Epithelial cell of esophagus (primary cell): ENCODE results near the gene NOP14.

Experiments
- DNase-seq: peaks from one replicate; pipeline ENCODE4 v3.0.0; 2010; ENCODE audit warnings: low read depth
- H3K4me3 ChIP-seq: 2 replicates; pipeline ENCODE4 v1.5.1; 2011; ENCODE audit warnings: mild to moderate bottlenecking, low read length, control low read depth
- TF ChIP-seq, protein P1 (sequence below): IDR thresholded peaks from 2 replicates; pipeline ENCODE4 v1.5.1; 2011; ENCODE audit warnings: low read depth, mild to moderate bottlenecking, low read length, control low read depth, inconsistent platforms; ENCODE audit not compliant: insufficient read depth; ENCODE audit errors: missing control alignments

Gene NOP14

GRCh38 chr4:2937146-2937857 is 25.9 kb downstream of the NOP14 start:
- peak; percentile 99 for DNase-seq
- H3K4me3 ChIP-seq, result peak overlapping the region; percentile 24
- TF ChIP-seq, protein P1, sequence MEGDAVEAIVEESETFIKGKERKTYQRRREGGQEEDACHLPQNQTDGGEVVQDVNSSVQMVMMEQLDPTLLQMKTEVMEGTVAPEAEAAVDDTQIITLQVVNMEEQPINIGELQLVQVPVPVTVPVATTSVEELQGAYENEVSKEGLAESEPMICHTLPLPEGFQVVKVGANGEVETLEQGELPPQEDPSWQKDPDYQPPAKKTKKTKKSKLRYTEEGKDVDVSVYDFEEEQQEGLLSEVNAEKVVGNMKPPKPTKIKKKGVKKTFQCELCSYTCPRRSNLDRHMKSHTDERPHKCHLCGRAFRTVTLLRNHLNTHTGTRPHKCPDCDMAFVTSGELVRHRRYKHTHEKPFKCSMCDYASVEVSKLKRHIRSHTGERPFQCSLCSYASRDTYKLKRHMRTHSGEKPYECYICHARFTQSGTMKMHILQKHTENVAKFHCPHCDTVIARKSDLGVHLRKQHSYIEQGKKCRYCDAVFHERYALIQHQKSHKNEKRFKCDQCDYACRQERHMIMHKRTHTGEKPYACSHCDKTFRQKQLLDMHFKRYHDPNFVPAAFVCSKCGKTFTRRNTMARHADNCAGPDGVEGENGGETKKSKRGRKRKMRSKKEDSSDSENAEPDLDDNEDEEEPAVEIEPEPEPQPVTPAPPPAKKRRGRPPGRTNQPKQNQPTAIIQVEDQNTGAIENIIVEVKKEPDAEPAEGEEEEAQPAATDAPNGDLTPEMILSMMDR, result no peak

GRCh38 chr4:2936773-2937145 is 26.4 kb downstream of the NOP14 start:
- DNase-seq, result peak; percentile 97
- H3K4me3 ChIP-seq, result no peak overlapping the region
- TF ChIP-seq, protein P1, result no peak

DNA sequence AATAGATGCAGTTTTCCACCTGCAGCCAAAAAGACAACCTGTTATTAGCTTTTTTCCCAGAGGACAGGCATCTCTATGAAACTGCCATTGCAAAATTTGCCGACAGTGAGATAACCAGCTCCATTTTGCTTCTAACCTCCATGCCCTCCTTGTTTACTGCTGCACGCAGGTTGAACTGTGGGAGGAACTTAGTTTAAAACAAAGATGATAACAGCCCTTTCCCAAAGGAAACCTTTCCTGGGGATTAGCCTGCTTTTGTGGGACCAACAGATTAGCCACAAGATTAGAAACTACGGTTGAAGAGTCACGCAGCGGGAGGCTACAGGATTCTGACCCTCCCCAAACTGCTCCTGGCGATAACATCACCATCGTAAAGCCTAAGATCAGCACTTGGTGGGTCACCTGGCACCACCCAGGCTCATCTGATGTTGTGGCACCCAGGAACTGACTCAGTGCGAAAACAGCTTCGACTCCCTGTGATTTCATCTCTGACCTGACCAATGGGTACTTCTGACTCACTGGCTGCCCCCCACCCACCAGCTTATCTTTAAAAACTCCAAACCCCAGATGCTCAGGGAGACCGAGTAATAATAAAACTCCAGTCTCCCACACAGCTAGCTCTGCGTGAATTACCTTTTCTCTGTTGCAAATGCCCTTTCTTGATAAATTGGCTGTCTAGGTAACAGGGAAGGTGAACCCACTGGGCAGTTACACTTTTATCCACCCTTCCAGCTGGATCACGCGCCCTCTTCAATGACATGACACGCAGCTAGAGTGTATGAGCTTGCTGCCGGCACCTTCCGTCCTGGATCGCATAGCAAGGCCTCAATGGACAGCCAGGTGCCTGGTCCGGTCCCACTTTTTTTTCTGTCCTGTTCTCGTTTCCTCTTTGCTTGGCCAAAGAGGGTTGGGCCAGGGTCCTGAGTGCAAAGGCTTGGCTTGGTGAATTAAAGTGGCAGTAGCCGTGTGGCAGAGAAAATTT is 27.2 kb downstream of the NOP14 start:
- peak overlapping the region; percentile 76 for H3K4me3 ChIP-seq
- peak; percentile 96 for DNase-seq
- TF ChIP-seq, protein P1, result no peak

DNA sequence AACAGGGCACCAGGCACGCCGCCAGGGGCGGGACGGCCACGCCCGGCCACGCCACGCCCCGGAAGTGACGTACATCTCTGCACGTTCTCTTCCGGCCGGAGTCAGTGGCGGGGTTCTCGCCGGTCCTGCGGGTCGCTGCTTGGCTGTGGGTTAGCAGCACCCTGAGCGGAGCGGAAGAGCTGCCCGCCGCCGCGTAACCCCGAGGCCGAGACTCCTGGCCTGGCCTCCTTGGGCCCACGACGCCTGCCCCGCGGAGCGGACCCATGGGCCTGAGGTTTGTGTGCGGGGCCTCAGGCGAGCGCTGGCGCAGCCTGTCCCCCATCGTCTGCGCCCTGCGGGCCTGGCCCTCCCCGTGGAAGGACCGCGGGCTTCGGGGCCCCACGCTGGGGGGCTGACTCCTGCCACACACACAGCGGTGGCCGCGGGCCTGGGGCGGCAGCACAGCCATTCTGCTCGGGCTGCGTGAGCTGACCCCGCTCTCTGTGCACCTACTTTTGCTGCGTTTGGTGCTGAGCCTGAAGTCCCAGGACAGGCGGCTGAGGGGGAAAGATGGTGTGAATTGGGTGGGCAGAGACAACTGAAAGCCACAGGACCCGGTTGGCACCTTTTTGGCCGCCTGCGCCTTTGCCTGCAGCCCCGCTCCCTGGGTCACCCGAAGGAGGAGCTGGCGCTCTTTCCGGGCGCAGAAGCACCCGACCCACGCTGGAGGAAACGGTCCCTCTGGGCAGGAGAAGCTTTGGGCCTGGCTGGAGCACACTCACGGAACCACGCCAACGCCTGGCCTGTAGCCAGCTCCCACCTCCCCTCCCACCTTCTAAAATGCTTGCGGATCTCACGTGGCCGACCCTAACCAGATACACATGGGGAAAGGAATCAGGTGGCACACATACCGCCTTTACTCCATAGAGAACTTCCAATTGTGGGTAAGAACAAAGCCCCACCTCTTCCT is 28.1 kb downstream of the NOP14 start:
- peak overlapping the region; percentile 76 for H3K4me3 ChIP-seq
- DNase-seq, result peak; percentile 94
- TF ChIP-seq, protein P1, result no peak

DNA sequence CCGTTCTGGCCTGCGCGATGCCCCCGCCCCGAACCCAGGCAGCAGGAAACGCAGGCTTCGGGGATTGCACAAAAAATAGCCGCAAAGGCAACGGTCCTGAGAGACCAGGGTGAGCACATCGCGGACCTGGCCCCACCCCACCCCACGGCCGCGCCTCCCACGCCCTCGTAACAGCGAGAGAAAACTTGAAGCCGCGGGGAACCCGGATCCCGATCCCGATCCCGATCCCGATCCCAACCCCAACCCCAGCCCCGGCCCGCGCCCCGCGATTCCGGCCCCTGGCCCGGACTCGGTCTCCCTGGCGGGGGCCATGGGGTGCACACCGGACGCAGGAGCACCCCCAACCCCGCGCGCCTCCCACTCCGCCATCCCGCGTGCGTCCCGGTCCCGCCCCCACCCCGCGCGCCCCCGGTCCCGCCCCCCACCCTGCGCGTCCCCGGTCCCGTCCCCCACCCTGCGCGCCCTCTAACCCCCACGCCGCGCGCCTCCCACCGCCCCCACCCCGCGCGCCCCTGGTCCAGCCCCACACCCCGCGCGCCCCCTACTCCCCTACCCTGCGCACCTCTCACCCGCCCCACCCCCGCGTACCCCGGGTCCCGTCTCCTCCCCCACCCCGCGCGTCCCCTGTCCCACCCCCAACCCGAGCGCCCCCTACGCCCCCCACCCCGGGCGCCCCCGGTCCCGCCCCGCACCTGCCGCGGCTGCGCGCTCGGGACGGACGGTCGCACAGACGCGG is 29.0 kb downstream of the NOP14 start:
- peak; percentile 53 for DNase-seq
- peak overlapping the region; percentile 76 for H3K4me3 ChIP-seq
- TF ChIP-seq, protein P1, result no peak

DNA sequence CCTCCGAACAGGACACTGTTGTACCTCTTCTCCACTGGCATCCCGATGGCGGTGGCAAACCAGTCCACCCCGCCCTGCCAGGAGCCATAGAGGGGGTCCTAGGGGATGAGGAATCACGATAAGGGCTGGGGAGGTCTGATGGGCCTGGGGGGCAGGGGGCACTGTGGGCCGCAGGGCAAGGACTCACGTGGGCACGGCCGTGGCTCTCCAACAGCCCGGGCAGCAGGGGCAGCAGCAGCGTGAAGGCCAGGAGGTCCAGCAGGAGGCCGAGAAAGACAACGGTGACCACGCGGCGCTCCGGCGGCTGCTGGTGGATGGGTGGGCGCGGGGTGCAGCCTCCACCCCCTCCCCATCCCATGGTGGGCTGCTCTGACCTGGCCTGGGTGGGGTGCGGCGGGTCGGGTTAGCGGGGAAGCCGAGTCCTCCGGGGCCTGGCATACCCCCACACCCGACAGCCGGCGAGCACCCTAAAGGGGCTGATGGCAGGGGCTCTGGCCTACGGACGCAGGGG is 29.6 kb downstream of the NOP14 start:
- TF ChIP-seq, protein P1, result no peak
- peak overlapping the region; percentile 56 for H3K4me3 ChIP-seq
- no peak for DNase-seq
